ENCODE data around the gene RASSF1. TPM values are rescaled to one million over a fixed set of nuclear protein-coding genes. Genes with fewer than 3 reads are reported as not detected.
"Not testable (repeated sequence)": the region's sequence is repeated elsewhere in the genome, so short reads cannot be mapped to it uniquely, and the experiment has no call there.

RASSF1 gene
- total RNA-seq, 2 experiments from 2014 or later, result 33.0 to 36.0 TPM

DNA sequence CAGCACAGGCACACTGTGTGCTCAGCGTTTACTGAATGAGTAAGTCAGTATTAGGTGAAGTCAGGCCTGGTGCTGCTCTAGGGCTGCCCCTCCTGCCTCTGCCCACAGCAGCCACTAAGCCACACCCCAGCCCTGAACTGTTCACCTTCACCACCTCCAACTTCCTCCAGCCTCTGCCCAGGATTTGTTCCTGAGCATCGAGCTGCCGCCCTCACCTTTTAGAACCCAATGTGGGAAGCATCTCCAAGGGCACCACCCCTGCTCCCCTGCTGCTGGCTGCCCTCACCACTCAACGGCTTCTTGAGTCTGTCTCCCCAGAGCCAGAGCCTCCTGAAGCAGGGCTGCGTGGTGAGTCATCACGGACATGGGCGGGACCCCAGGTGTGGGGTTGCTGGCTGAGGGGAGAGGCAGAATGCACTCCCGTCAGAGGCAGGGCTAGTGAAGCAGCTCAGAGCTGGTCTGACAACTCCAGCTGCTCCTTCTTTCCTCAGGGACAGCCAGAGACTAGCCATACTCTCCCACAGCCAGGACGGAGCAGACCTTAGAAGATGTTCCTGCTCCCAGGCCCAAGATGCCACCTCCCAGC, 23.9 kb downstream of the RASSF1 start:
- peak overlapping the region; percentile 6; the same call in 1 of the 2 replicates for H3K4me2 ChIP-seq (ENCODE audit: low read length)
- H3K4me1 ChIP-seq (ENCODE audit: insufficient read depth, low read length, poor library complexity, severe bottlenecking), result peaks cover 42% of the 10 kb centered on the region
- H4K20me1 ChIP-seq (ENCODE audit: insufficient read depth, low read length), result no peaks in the 10 kb centered on the region
- no peaks in the 10 kb centered on the region for H3K9me3 ChIP-seq (ENCODE audit: low read length)
- ChIA-PET POLR2A (interaction anchor here (1.6 kb wide), 2 partner anchors 11 to 17 kb away, joined by 4 to 8 read pairs; partner anchors contain the start of genes HYAL3, NAA80 and TUSC2), CTCF (ENCODE audit: unreplicated experiment) (no interaction called here)
- H3K9me2 ChIP-seq (ENCODE audit: insufficient read depth, low read length), result no peaks in the 10 kb centered on the region
- H2AFZ ChIP-seq (ENCODE audit: low read length), result no peak overlapping the region
- no peaks in the 10 kb centered on the region for H3K79me2 ChIP-seq (ENCODE audit: insufficient read depth, low read depth, low read length)
- BruUV-seq (replicated peaks), result no TSS peak
- H3K36me3 ChIP-seq (ENCODE audit: insufficient read depth, low read length), result 0 out of 2 replicates have a peak, but pooled peaks cover 6% of the 10 kb centered on the region
- no peak overlapping the region for H3K27ac ChIP-seq (ENCODE audit: low read depth, low read length, poor library complexity, severe bottlenecking)
- intact Hi-C loops (cut with micrococcal nuclease; ENCODE audit: unreplicated experiment), result no loop called here
- peak; percentile 42 for DNase-seq (ENCODE audit: low spot score)
- H3K4me3 ChIP-seq (ENCODE audit: low read depth, low read length, poor library complexity, severe bottlenecking), result no peak overlapping the region
- TF ChIP-seq EZH2phosphoT487 (IDR thresholded peaks at IDR 0.05; ENCODE audit: borderline replicate concordance, low read depth, low read length), result no peak
- TF ChIP-seq, protein P1, sequence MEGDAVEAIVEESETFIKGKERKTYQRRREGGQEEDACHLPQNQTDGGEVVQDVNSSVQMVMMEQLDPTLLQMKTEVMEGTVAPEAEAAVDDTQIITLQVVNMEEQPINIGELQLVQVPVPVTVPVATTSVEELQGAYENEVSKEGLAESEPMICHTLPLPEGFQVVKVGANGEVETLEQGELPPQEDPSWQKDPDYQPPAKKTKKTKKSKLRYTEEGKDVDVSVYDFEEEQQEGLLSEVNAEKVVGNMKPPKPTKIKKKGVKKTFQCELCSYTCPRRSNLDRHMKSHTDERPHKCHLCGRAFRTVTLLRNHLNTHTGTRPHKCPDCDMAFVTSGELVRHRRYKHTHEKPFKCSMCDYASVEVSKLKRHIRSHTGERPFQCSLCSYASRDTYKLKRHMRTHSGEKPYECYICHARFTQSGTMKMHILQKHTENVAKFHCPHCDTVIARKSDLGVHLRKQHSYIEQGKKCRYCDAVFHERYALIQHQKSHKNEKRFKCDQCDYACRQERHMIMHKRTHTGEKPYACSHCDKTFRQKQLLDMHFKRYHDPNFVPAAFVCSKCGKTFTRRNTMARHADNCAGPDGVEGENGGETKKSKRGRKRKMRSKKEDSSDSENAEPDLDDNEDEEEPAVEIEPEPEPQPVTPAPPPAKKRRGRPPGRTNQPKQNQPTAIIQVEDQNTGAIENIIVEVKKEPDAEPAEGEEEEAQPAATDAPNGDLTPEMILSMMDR (conservative IDR thresholded peaks at IDR 0.05; ENCODE audit: low read length), result no peak

DNA sequence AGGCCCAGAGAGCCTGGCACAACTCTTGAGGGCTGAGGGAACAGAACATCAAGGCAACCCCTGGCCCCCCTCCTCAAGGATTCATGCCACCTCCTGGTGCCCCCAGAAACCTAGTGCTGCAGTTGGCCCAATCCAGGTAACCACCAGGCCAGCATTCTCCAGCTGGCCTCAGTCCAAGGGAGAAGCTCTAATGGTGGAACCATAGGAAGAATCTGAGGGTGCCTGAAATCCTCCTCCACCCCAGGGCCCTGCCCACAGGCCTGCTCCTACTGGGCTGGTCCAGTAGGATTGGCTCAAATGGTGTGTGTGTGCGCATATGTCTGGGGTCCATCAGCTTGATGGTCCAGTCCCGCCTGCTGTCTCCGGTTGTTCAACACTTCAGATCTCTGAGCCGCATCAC, 25.8 kb downstream of the RASSF1 start:
- no peak overlapping the region for H3K4me3 ChIP-seq (ENCODE audit: low read depth, low read length, poor library complexity, severe bottlenecking)
- no peaks in the 10 kb centered on the region for H4K20me1 ChIP-seq (ENCODE audit: insufficient read depth, low read length)
- H3K79me2 ChIP-seq (ENCODE audit: insufficient read depth, low read depth, low read length), result no peaks in the 10 kb centered on the region
- H3K9me3 ChIP-seq (ENCODE audit: low read length), result no peaks in the 10 kb centered on the region; the same call in 1 of the 2 replicates
- CTCF ChIA-PET (ENCODE audit: unreplicated experiment), result interaction anchor here (0.6 to 0.7 kb wide), 3 partner anchors 18 to 39 kb away, joined by 3 to 6 read pairs (median 3); no protein-coding TSS in a partner anchor
- no peak for TF ChIP-seq EZH2phosphoT487 (IDR thresholded peaks at IDR 0.05; ENCODE audit: borderline replicate concordance, low read depth, low read length)
- TF ChIP-seq, protein P1 (conservative IDR thresholded peaks at IDR 0.05; ENCODE audit: low read length), result no peak
- H3K9me2 ChIP-seq (ENCODE audit: insufficient read depth, low read length), result no peaks in the 10 kb centered on the region
- no peak overlapping the region for H3K27ac ChIP-seq (ENCODE audit: low read depth, low read length, poor library complexity, severe bottlenecking)
- H3K4me2 ChIP-seq (ENCODE audit: low read length), result no peak overlapping the region
- BruUV-seq (replicated peaks), result no TSS peak
- POLR2A ChIA-PET, result interaction anchor here (0.6 kb wide), 1 partner anchor 243 kb away, joined by 7 read pairs; no protein-coding TSS in a partner anchor
- peaks cover 32% of the 10 kb centered on the region for H3K4me1 ChIP-seq (ENCODE audit: insufficient read depth, low read length, poor library complexity, severe bottlenecking)
- H2AFZ ChIP-seq (ENCODE audit: low read length), result no peak overlapping the region
- intact Hi-C loops (cut with micrococcal nuclease; ENCODE audit: unreplicated experiment), result no loop called here
- H3K36me3 ChIP-seq (ENCODE audit: insufficient read depth, low read length), result 0 out of 2 replicates have a peak, but pooled peaks cover 6% of the 10 kb centered on the region
- DNase-seq (ENCODE audit: low spot score), result no peak

DNA sequence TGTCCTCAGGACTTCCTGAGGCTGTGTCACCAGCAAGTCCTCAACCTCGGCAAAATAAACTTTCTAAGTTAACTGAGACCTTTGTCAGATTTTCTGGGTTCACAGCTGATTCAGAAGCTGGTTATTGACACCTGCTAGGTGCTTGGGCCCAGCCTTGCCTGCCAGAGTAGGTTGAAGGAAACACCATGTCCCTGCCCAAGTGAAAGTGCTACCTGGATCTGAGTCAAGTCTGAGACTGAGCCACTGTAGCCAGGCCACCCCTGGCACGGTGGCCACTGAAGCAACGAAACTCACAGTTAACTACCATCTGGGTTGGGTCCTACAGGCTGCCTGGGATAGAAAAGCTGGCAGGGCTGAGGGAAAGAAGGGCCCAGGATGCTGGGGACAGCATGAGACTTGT, 26.3 kb downstream of the RASSF1 start:
- ChIA-PET CTCF (ENCODE audit: unreplicated experiment) (interaction anchor here (0.6 kb wide), 1 partner anchor 18 kb away, joined by 3 read pairs; no protein-coding TSS in a partner anchor), POLR2A (interaction anchor here (1.0 kb wide), 1 partner anchor 15 kb away, joined by 3 read pairs; the partner anchor contains the start of genes HYAL3 and NAA80)
- Histone ChIP-seq H3K9me3 (ENCODE audit: low read length) (peaks cover 3% of the 10 kb centered on the region; the same call in 1 of the 2 replicates), H3K9me2 (ENCODE audit: insufficient read depth, low read length) (no peaks in the 10 kb centered on the region), H2AFZ (ENCODE audit: low read length) (no peak overlapping the region), H3K4me1 (ENCODE audit: insufficient read depth, low read length, poor library complexity, severe bottlenecking) (peaks cover 31% of the 10 kb centered on the region), H3K36me3 (ENCODE audit: insufficient read depth, low read length) (0 out of 2 replicates have a peak, but pooled peaks cover 6% of the 10 kb centered on the region), H3K27ac (ENCODE audit: low read depth, low read length, poor library complexity, severe bottlenecking) (no peak overlapping the region), H3K79me2 (ENCODE audit: insufficient read depth, low read depth, low read length) (no peaks in the 10 kb centered on the region), H3K4me2 (ENCODE audit: low read length) (no peak overlapping the region), H3K4me3 (ENCODE audit: low read depth, low read length, poor library complexity, severe bottlenecking) (no peak overlapping the region), H4K20me1 (ENCODE audit: insufficient read depth, low read length) (no peaks in the 10 kb centered on the region)
- TF ChIP-seq, protein P1 (conservative IDR thresholded peaks at IDR 0.05; ENCODE audit: low read length), result no peak
- TF ChIP-seq EZH2phosphoT487 (IDR thresholded peaks at IDR 0.05; ENCODE audit: borderline replicate concordance, low read depth, low read length), result no peak
- no TSS peak for BruUV-seq (replicated peaks)
- intact Hi-C loops (cut with micrococcal nuclease; ENCODE audit: unreplicated experiment), result no loop called here
- DNase-seq (ENCODE audit: low spot score), result no peak

DNA sequence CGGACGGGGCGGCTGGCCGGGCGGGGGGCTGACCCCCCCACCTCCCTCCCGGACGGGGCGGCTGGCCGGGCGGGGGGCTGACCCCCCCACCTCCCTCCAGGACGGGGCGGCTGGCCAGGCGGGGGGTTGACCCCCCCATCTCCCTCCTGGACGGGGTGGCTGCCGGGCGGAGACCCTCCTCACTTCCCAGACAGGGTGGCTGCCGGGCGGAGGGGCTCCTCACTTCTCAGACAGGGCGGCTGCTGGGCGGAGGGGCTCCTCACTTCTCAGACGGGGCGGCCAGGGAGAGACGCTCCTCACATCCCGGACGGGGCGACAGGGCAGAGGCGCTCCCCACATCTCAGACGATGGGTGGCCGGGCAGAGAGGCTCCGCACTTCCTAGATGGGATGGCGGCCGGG, 28.6 kb downstream of the RASSF1 start:
- H3K36me3 ChIP-seq (ENCODE audit: insufficient read depth, low read length); H3K4me2 ChIP-seq (ENCODE audit: low read length); BruUV-seq (replicated peaks); H3K79me2 ChIP-seq (ENCODE audit: insufficient read depth, low read depth, low read length); POLR2A ChIA-PET; H3K9me2 ChIP-seq (ENCODE audit: insufficient read depth, low read length); intact Hi-C loops (cut with micrococcal nuclease; ENCODE audit: unreplicated experiment); H3K4me3 ChIP-seq (ENCODE audit: low read depth, low read length, poor library complexity, severe bottlenecking); H4K20me1 ChIP-seq (ENCODE audit: insufficient read depth, low read length); H3K27ac ChIP-seq (ENCODE audit: low read depth, low read length, poor library complexity, severe bottlenecking); H3K9me3 ChIP-seq (ENCODE audit: low read length); CTCF ChIA-PET (ENCODE audit: unreplicated experiment); H2AFZ ChIP-seq (ENCODE audit: low read length); DNase-seq (ENCODE audit: low spot score); H3K4me1 ChIP-seq (ENCODE audit: insufficient read depth, low read length, poor library complexity, severe bottlenecking): not testable (repeated sequence)
